ENCODE measurements around the gene NQO2. TPM values are rescaled to one million over a fixed set of nuclear protein-coding genes. Genes with fewer than 3 reads are reported as not detected.

Gene NQO2
- total RNA-seq, 1 donor from 2014 or later: 22.4 TPM

- intact Hi-C loops (cut with DNase I): no loop called here
- ATAC-seq: peak; percentile 41 to 68
These were observed 38.1 kb downstream of the NQO2 start for GRCh38 chr6:3037638-3038365.

GRCh38 chr6:3039384-3039783 lies 39.7 kb downstream of the NQO2 start:
- Histone ChIP-seq H3K36me3 (no peaks in the 10 kb centered on the region), H3K4me1 (peaks cover 9% of the 10 kb centered on the region), H3K27me3 (ENCODE audit: low read depth) (no peaks in the 10 kb centered on the region), H3K4me3 (no peak overlapping the region), H3K27ac (no peak overlapping the region), H3K9me3 (no peaks in the 10 kb centered on the region)
- no peak for DNase-seq
- ATAC-seq: no peak
- intact Hi-C loops (cut with DNase I): no loop called here
- no peak for TF ChIP-seq CTCF (IDR thresholded peaks at IDR 0.05)

More at GRCh38 chr6:3037638-3038365, 38.1 kb downstream of the NQO2 start:
- Histone ChIP-seq H3K9me3 (no peaks in the 10 kb centered on the region), H3K27ac (no peak overlapping the region), H3K36me3 (no peaks in the 10 kb centered on the region), H3K4me1 (peaks cover 9% of the 10 kb centered on the region), H3K27me3 (ENCODE audit: low read depth) (no peaks in the 10 kb centered on the region), H3K4me3 (no peak overlapping the region)
- no peak for TF ChIP-seq CTCF (IDR thresholded peaks at IDR 0.05)
- DNase-seq: no peak

GRCh38 chr6:3041147-3041546 lies 41.5 kb downstream of the NQO2 start:
- no peaks in the 10 kb centered on the region for H3K36me3 ChIP-seq
- DNase-seq (no peak), ATAC-seq (no peak)
- H3K4me3 ChIP-seq: no peak overlapping the region
- intact Hi-C loops (cut with DNase I): no loop called here
- no peaks in the 10 kb centered on the region for H3K27me3 ChIP-seq (ENCODE audit: low read depth)
- TF ChIP-seq CTCF (IDR thresholded peaks at IDR 0.05): no peak
- H3K4me1 ChIP-seq: peaks cover 9% of the 10 kb centered on the region
- H3K27ac ChIP-seq: no peak overlapping the region
- no peaks in the 10 kb centered on the region for H3K9me3 ChIP-seq

- Histone ChIP-seq H3K27ac (no peak overlapping the region), H3K9me3 (no peaks in the 10 kb centered on the region), H3K36me3 (no peaks in the 10 kb centered on the region), H3K4me1 (peaks cover 9% of the 10 kb centered on the region), H3K27me3 (ENCODE audit: low read depth) (no peaks in the 10 kb centered on the region), H3K4me3 (no peak overlapping the region)
- TF ChIP-seq CTCF (IDR thresholded peaks at IDR 0.05): no peak
- DNase-seq (no peak), ATAC-seq (no peak)
- intact Hi-C loops (cut with DNase I): no loop called here
These were observed 41.9 kb downstream of the NQO2 start for GRCh38 chr6:3041606-3042005.

GRCh38 chr6:3045369-3045768 lies 45.7 kb downstream of the NQO2 start:
- ATAC-seq (no peak), DNase-seq (no peak)
- H3K27me3 ChIP-seq (ENCODE audit: low read depth): no peaks in the 10 kb centered on the region
- intact Hi-C loops (cut with DNase I): no loop called here
- H3K9me3 ChIP-seq: no peaks in the 10 kb centered on the region
- H3K4me3 ChIP-seq: no peak overlapping the region
- no peak for TF ChIP-seq CTCF (IDR thresholded peaks at IDR 0.05)
- H3K27ac ChIP-seq: no peak overlapping the region
- H3K4me1 ChIP-seq: no peaks in the 10 kb centered on the region
- no peaks in the 10 kb centered on the region for H3K36me3 ChIP-seq

All from lower lobe of right lung (tissue), 2 donors.